ENCODE measurements around the gene ALDOA.

ALDOA gene

DNA sequence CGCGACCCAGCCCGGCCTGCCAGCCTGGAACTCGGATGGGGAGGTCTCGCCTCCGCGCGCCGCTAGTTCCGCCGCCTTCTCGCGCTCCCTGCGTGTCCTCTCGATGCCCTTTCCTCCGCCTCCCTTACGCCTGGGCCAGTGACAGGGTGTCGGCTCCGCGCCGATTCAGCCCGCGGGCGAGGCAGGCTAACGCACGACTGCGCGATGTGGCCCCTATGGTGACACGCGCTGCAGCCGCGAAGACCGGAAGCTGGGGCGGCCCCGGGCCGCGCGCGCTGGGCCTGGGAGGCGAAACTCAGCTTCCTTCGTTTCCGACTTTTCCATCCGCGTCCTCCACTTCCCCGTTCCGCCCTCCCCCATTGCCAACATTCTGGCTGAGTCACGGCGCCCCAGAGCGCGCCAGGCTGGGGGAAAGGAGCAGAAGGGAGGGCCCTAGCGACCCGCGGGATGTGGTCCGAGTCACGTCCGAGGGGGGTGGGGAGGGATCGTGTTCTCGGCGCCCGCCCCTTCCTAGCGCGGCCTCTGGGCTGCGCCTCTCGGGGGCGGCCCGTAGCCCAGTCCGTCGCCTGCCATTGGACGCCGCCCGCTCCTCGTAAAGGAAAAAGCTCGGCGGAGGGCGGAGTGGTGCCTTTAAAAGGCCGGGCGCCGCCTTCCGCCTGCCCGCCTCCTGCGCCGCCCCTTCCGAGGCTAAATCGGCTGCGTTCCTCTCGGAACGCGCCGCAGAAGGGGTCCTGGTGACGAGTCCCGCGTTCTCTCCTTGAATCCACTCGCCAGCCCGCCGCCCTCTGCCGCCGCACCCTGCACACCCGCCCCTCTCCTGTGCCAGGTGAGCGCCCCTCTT, at the start of gene ALDOA:
ALDOA (plus strand) TSS at position 659 of the 841 bp plus-strand sequence. CDS start 1,138 bp downstream, outside the sequence.
- no peak for TF ChIP-seq GATA2 (IDR thresholded peaks at IDR 0.05; ENCODE audit: low read depth, low read length)
- no peak for TF ChIP-seq GATA3 (IDR thresholded peaks at IDR 0.05; ENCODE audit: low read depth, low read length)

DNA sequence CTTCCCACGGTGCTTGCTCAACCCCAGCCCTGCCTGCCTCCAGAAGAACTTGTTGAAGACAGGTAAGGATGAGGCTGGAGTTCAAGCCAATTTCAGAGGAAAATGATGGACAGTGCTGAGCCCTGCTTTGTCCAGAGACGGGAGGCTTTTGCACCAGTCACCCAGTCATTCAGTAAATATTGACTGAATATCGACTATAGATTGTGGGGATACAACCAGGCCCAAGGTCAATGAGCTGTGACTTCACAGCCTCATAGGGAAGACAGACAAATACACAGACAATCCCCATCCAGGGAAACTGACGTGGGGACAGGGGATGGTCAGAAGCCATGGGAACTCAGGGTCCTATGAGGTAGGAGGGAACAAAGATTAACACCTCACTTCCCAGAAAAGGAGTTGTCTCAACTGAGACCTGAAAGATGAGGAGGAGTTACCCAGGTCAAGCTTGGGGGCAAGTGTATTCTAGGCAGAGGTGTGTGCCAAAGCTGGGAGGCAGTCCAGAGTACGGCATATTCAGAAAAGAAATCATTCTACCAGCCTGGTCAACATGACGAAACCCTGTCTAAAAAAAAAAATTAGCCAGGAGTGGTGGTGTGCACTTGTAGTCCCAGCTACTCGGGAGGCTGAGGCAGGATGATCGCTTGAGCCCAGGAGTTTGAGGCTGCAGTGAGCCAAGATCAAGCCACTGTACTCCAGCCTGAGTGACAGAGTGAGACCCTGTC, 48.8 kb upstream of the ALDOA start:
- TF ChIP-seq GATA2 (IDR thresholded peaks at IDR 0.05; ENCODE audit: low read depth, low read length) (no peak), GATA3 (IDR thresholded peaks at IDR 0.05; ENCODE audit: low read depth, low read length) (no peak)

DNA sequence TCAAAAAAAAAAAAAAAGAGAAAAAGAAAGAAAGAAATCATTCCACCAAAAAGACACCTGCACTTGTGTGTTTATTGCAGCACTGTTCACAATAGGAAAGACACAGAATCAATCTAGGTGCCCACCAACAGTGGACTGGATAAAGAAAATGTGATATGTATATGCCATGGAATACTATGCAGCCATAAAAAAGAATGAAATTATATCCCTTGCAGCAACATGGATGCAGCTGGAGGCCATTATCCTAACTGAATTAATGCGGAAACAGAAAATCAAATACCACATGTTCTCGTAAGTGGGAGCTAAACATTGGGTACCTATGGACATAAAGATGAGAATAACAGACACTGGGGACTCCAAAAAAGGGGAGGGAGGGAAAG, 48.3 kb upstream of the ALDOA start:
- TF ChIP-seq GATA3 (IDR thresholded peaks at IDR 0.05; ENCODE audit: low read depth, low read length) (no peak), GATA2 (IDR thresholded peaks at IDR 0.05; ENCODE audit: low read depth, low read length) (no peak)

DNA sequence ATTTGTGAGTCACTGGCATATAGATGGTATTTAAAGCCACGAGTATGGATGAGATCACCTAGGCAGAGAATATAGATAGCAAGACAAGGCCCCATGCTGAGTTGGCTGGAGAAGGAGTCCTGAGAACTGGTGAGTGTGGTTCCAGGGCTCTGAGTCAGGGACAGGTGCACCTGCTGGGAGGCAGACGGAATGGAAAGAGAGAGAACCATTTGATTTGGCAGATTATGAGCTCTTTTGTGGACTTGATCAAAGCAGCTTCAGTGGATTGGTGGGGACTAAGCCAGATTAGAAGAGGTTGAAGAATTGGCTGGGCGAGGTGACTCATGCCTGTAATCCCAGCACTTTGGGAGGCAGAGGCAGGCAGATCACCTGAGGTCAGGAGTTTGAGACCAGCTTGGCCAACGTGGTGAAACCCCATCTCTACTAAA, 46.8 kb upstream of the ALDOA start:
- TF ChIP-seq GATA3 (IDR thresholded peaks at IDR 0.05; ENCODE audit: low read depth, low read length) (no peak), GATA2 (IDR thresholded peaks at IDR 0.05; ENCODE audit: low read depth, low read length) (no peak)

DNA sequence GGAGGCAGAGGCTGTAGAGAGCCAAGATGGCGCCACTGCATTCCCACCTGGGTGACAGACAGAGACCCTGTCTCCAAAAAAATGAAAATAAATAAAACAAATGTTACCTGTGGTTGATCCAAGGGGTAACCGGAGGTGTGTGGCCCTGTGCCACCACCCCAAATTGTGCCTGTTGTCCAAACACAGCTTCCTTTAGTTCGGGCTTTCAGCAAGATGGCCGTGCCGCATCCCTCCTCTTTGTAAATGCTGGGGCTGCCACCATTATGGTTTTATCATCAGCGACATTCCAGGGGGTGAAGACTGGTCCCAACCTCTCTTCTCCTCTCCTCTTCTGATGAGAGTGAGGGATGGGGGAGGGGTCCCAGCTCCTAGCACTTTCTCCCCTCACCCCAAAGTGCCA, 42.7 kb upstream of the ALDOA start, which contains the start of gene C16orf92:
C16orf92 (plus strand) TSS at position 312 of the 400 bp plus-strand sequence. CDS start 143 bp downstream, outside the sequence.
- TF ChIP-seq GATA2 (IDR thresholded peaks at IDR 0.05; ENCODE audit: low read depth, low read length) (no peak), GATA3 (IDR thresholded peaks at IDR 0.05; ENCODE audit: low read depth, low read length) (no peak)

DNA sequence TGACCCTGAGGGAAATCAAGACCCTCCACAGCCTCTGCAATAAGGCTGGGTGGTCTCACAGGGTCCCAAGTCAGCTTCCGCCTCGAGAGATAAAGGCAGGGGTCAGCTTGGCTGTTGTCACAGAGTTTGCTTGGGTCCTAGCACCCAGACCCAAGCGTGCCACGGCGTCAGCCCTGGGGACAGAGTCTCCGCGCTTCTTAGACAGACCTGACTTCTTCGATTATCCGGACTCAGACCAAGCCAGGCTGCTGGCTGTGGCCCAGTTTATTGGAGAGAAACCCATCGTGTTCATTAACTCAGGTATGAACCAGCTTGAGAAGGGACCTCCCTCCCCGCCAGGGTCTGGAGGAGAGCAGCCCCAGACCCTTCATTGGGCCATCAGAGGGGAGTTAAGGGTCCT, 42.0 kb upstream of the ALDOA start:
- no peak for TF ChIP-seq GATA2 (IDR thresholded peaks at IDR 0.05; ENCODE audit: low read depth, low read length)
- TF ChIP-seq GATA3 (IDR thresholded peaks at IDR 0.05; ENCODE audit: low read depth, low read length): no peak

DNA sequence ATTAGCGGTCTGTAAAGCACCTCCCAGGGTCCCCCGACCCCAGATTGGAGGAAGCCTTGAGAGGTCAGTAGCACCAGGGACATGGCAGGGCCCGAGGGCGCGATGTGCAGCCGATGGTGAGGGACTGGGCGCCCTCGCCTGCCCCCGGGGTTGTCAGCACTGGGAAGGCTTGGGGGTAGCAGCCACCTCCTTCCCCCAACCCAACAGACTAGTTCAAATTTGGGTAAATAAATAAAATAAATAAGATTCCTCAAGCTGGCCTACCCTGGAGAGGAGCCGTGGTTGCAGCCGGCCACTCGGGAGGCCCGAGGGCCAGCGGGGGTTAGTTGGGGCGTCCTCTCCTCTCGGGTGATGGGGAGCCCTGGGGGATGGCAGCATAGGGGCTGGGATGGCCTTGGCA, 41.1 kb upstream of the ALDOA start:
- TF ChIP-seq GATA2 (IDR thresholded peaks at IDR 0.05; ENCODE audit: low read depth, low read length) (no peak), GATA3 (IDR thresholded peaks at IDR 0.05; ENCODE audit: low read depth, low read length) (no peak)

DNA sequence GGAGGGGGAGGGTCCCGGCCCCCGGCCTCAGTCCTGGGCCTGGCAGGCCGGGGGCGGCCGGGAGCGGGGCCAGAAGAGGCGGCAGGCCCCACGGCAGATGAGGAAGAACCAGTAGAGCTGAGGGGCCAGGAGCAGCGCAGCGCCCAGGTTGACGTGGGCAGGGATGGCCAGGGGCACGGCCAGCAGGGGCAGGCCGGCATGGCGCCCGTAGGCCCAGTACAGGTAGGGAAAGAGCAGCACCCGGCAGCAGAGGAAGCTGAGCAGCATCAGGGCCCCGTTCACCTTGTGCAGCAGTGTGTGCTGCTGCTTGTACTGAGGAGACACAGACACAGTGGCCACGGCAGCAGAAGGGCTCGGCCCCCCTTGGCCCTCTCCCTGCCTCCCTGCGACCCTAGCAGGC, 40.4 kb upstream of the ALDOA start:
- TF ChIP-seq GATA2 (IDR thresholded peaks at IDR 0.05; ENCODE audit: low read depth, low read length) (no peak), GATA3 (IDR thresholded peaks at IDR 0.05; ENCODE audit: low read depth, low read length) (no peak)

DNA sequence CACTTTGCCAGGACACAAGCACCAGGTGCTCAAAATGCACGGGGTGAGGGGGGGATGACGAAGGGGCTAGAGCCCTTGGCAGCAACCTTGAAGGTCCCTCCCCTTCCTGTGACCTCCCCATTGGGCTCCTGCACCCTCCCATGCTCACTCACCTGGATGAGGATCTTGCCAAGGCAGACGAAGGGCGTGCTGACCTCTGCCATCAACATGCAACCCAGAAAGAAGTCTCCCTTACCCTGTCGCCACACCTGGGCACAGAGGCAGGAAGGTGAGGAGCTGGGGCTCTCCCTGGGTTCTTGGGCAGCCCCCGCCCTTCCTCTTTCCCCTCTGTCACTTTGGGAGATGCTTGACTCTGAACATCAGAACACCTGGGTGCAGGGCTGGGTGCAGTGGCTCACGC, 40.0 kb upstream of the ALDOA start:
- TF ChIP-seq GATA3 (IDR thresholded peaks at IDR 0.05; ENCODE audit: low read depth, low read length) (no peak), GATA2 (IDR thresholded peaks at IDR 0.05; ENCODE audit: low read depth, low read length) (no peak)

DNA sequence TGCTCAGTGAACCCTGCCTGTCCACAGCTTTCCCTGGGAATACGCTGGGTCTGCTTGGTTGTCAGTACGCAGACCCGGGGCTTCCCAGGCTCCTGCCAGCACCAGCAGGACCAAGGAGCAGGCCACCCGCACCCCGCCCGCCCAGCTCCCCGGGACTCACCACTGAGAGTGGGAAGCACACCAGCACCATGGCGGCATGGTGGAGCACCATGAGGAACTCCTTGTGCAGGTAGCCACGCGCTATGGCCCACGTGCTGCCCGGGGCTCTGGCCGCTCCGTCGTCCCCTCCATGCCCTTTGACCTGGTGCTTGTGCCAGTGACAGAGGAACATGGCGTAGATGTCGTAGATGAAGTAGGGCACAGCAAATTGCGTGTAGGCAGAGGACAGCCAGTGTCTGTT, 39.1 kb upstream of the ALDOA start:
- no peak for TF ChIP-seq GATA3 (IDR thresholded peaks at IDR 0.05; ENCODE audit: low read depth, low read length)
- TF ChIP-seq GATA2 (IDR thresholded peaks at IDR 0.05; ENCODE audit: low read depth, low read length): no peak

DNA sequence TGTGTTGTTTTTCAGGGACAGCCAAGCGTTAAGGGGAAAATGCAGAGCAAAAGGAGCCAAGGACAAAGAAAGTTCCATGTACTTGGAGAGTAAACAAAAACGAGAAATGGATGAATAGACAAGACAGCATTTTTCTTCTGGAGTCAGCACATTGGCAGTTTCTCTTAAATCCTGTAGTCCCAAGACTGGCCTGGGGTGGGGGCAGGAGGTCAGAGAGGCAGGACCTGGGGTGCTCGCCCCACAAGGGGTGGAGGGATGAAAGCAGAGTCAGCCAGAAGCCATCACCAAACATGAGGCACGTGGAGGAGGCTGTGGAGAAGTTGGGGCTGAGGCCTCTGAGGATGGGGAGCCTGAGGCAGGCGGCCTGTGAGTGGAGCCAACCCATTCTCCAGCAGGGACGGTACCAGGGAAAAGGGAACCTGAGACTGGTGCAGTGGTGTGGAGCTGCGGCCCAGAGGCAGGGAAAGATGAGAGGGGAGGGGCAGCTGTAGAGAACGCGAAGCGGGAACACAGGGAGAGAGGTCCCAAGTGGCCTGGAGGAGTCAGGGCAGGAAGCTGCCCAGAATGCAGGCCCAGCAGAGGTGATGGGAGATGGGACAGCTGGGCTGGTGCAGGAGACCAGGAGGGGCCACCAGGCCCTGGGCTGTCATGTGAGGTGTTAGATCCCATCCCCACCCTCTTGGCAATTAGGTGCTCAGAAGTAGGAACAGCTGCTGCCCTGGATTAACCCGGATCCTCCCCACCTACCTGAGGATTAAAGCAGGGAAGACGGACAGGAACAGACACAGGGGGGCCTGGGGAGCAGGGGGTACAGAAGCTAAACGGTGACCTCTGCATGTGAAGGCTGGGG, 37.7 kb upstream of the ALDOA start:
- no peak for TF ChIP-seq GATA2 (IDR thresholded peaks at IDR 0.05; ENCODE audit: low read depth, low read length)
- TF ChIP-seq GATA3 (IDR thresholded peaks at IDR 0.05; ENCODE audit: low read depth, low read length): no peak

DNA sequence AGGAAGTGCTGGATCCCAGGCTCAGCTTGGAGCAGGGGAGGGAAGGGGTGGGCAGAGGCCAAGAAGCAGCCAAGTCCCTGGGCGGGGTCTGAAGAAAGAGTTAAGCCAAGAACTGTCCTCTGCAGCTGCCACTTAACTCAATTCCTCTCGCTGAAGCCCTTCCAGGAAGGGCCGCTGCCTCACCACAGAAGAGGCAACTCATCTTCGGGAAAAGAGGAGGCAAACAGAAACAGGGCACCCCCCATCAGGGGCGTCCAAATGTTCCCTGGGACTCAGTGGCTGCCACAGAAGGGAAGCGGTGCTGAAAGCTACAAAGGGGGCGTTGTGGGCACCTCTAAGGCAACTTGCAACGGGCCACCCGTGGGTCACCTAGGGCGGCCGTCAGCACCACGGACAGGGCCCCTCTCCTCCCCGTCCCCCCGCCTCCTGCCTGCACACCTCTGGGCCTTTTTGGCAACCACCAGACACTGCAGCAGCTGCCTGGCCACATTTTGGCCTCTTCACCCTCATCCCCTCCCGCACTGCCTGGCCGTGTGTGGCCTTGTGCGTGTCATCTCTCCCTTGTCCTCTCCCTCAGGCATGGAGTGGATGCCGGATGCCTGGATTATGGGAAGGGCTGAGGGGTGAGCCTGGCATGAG, 37.0 kb upstream of the ALDOA start:
- TF ChIP-seq GATA3 (IDR thresholded peaks at IDR 0.05; ENCODE audit: low read depth, low read length): no peak

DNA sequence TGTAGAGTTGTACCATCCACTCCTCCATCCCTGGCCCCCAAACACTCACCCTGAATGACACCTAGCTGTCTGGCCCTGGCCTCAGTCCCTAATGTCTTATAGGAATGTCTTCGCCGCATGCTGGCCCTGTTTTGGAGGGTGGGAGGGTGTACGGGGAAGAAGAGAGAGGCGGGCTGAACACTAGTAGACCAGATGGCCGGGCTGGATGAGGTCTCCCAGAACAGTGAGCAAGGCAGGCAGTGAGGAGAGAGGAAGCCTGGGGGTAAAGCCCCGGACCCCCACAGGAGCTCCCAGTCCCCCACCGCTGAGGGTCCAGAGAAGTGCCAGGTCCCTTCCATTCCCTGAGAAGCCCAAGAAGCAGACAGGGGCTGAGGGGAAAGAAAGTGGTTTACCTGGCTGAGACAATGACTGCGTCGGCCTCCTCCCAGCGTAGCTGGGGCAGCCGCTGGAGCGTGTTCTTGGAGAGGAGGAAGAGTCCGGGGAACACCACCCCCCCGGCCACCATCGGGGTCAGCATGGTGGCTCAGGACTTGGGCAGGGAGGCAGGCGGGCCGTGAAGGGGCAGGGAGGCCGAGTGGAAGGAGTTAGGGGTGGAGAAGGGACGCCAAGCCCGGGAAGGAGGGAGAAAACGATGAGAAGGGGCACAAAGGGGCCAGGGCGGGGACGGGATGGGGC, 35.4 kb upstream of the ALDOA start:
- TF ChIP-seq GATA2 (IDR thresholded peaks at IDR 0.05; ENCODE audit: low read depth, low read length) (no peak), GATA3 (IDR thresholded peaks at IDR 0.05; ENCODE audit: low read depth, low read length) (no peak)
